GM23338 (cell line): Measurements from ENCODE around the gene KRTAP4-11. TPM values are rescaled to one million over a fixed set of nuclear protein-coding genes. Genes with fewer than 3 reads are reported as not detected.

Experiments
- ATAC-seq: fragments of 200-7000 bp; cut with Tn5 transposase; 3 replicates; pipeline ENCODE4 v1.9.1; 2020
- DNase-seq: peaks from one replicate; pipeline ENCODE4 v3.0.0-alpha.2; 2015; ENCODE audit warnings: low spot score
- H2AFZ ChIP-seq: fragments of 200-600 bp; sonication (generic); 2 replicates; pipeline ENCODE4 v1.8.0; 2016; ENCODE audit warnings: antibody characterized with exemption, mild to moderate bottlenecking, moderate library complexity
- H3F3A ChIP-seq: fragments of 200-600 bp; sonication (generic); replicated peaks from 2 replicates; pipeline ENCODE4 v1.8.0; 2017; ENCODE audit warnings: antibody characterized with exemption, mixed run types, low read depth
- H3K27ac ChIP-seq: fragments of 200-600 bp; sonication (generic); 2 replicates; pipeline ENCODE4 v1.6.1; 2016; ENCODE audit warnings: low read depth
- H3K27me3 ChIP-seq: fragments of 200-600 bp; sonication (generic); 2 replicates; pipeline ENCODE4 v1.8.0; 2016; ENCODE audit warnings: mild to moderate bottlenecking, mixed run types, moderate library complexity; ENCODE audit not compliant: insufficient read depth
- H3K36me3 ChIP-seq: fragments of 200-600 bp; sonication (generic); 2 replicates; pipeline ENCODE4 v1.8.0; 2016; ENCODE audit warnings: mild to moderate bottlenecking; ENCODE audit not compliant: insufficient read depth
- H3K4me1 ChIP-seq: fragments of 200-600 bp; sonication (generic); 2 replicates; pipeline ENCODE4 v1.8.0; 2016; ENCODE audit warnings: mild to moderate bottlenecking, moderate library complexity; ENCODE audit not compliant: insufficient read depth
- H3K4me2 ChIP-seq: fragments of 200-600 bp; sonication (generic); 2 replicates; pipeline ENCODE4 v1.7.1; 2017; ENCODE audit warnings: mixed run types
- H3K4me3 ChIP-seq: fragments of 200-600 bp; sonication (generic); 2 replicates; pipeline ENCODE4 v1.6.1; 2016; ENCODE audit warnings: mixed run types
- H3K79me2 ChIP-seq: fragments of 200-600 bp; sonication (generic); replicated peaks from 2 replicates; pipeline ENCODE4 v1.8.0; 2017; ENCODE audit warnings: mild to moderate bottlenecking; ENCODE audit not compliant: insufficient read depth
- H3K9me2 ChIP-seq: fragments of 200-600 bp; sonication (generic); 2 replicates; pipeline ENCODE4 v1.8.0; 2017; ENCODE audit not compliant: insufficient read depth
- H4K20me1 ChIP-seq: fragments of 200-600 bp; sonication (generic); replicated peaks from 2 replicates; pipeline ENCODE4 v1.8.0; 2017; ENCODE audit warnings: mild to moderate bottlenecking; ENCODE audit not compliant: insufficient read depth
- H3K27ac Mint-ChIP-seq: 2 replicates; pipeline ENCODE4 v1.8.0; 2020; ENCODE audit warnings: inconsistent platforms, mild to moderate bottlenecking, moderate library complexity, mixed read lengths
- H3K27me3 Mint-ChIP-seq: 3 replicates; pipeline ENCODE4 v1.8.0; 2022; ENCODE audit warnings: low read depth, mild to moderate bottlenecking, moderate library complexity, mixed read lengths, inconsistent platforms; ENCODE audit not compliant: insufficient read depth, poor library complexity
- H3K36me3 Mint-ChIP-seq: 3 replicates; pipeline ENCODE4 v1.8.0; 2021; ENCODE audit warnings: low read depth, mild to moderate bottlenecking, inconsistent platforms, moderate library complexity, mixed read lengths
- H3K4me1 Mint-ChIP-seq: 3 replicates; pipeline ENCODE4 v1.8.0; 2020; ENCODE audit warnings: mild to moderate bottlenecking, inconsistent platforms, mixed read lengths
- H3K4me3 Mint-ChIP-seq: 3 replicates; pipeline ENCODE4 v1.8.0; 2021; ENCODE audit warnings: moderate library complexity, mild to moderate bottlenecking, inconsistent platforms, mixed read lengths
- H3K9me3 Mint-ChIP-seq: 3 replicates; pipeline ENCODE4 v1.8.0; 2020; ENCODE audit warnings: moderate library complexity, mild to moderate bottlenecking, inconsistent platforms, mixed read lengths
- CREB1 ChIP-seq: fragments of 250-450 bp; sonication (Bioruptor Pico); IDR thresholded peaks from 2 replicates; pipeline ENCODE4 v1.5.0; 2020; ENCODE audit warnings: low read depth, mild to moderate bottlenecking, moderate library complexity
- CTCF ChIP-seq, 2 experiments: fragments of 200-600 bp in 1 of 2; sonication (generic) in 1 of 2; conservative IDR thresholded peaks; 2 replicates each; pipeline versions ENCODE4 v1.5.1 to v1.6.1; 2016 to 2017; ENCODE audit warnings: antibody characterized with exemption in 2 of 2, low read depth in 2 of 2, mild to moderate bottlenecking in 2 of 2, moderate library complexity in 1 of 2
- ETS1 ChIP-seq: IDR thresholded peaks from 2 replicates; pipeline ENCODE4 v1.6.1; 2016; ENCODE audit warnings: antibody characterized with exemption
- EZH2 ChIP-seq: fragments of 200-600 bp; sonication (generic); IDR thresholded peaks from one replicate; pipeline ENCODE4 v1.8.0; 2017; ENCODE audit warnings: antibody characterized with exemption, mild to moderate bottlenecking, low read depth; ENCODE audit not compliant: unreplicated experiment
- EZH2phosphoT487 ChIP-seq: fragments of 200-600 bp; sonication (generic); IDR thresholded peaks from one replicate; pipeline ENCODE4 v1.8.1; 2018; ENCODE audit warnings: antibody characterized with exemption; ENCODE audit not compliant: unreplicated experiment
- JUNB ChIP-seq: IDR thresholded peaks from one replicate; pipeline ENCODE4 v1.6.1; 2016; ENCODE audit warnings: antibody characterized with exemption; ENCODE audit not compliant: unreplicated experiment
- NANOG ChIP-seq: IDR thresholded peaks from 2 replicates; pipeline ENCODE4 v1.6.1; 2016; ENCODE audit warnings: antibody characterized with exemption, borderline replicate concordance
- POLR2AphosphoS5 ChIP-seq: IDR thresholded peaks from 2 replicates; pipeline ENCODE4 v1.6.1; 2016; ENCODE audit warnings: antibody characterized with exemption, low read depth
- REST ChIP-seq: IDR thresholded peaks from one replicate; pipeline ENCODE4 v1.6.1; 2018; ENCODE audit warnings: antibody characterized with exemption; ENCODE audit not compliant: unreplicated experiment
- STAT1 ChIP-seq: IDR thresholded peaks from one replicate; pipeline ENCODE4 v1.6.1; 2016; ENCODE audit warnings: antibody characterized with exemption; ENCODE audit not compliant: unreplicated experiment
- ZNF114 ChIP-seq: fragments of 250-450 bp; sonication (Bioruptor Pico); IDR thresholded peaks from 2 replicates; pipeline ENCODE4 v1.5.0; 2020; ENCODE audit warnings: mild to moderate bottlenecking, moderate library complexity
- ZNF331 ChIP-seq: fragments of 250-450 bp; sonication (Bioruptor Pico); IDR thresholded peaks from 2 replicates; pipeline ENCODE4 v1.5.0; 2020; ENCODE audit warnings: low read depth, mild to moderate bottlenecking, moderate library complexity
- ZNF462 ChIP-seq: fragments of 250-450 bp; sonication (Bioruptor Pico); IDR thresholded peaks from 2 replicates; pipeline ENCODE4 v1.5.0; 2020; ENCODE audit warnings: mild to moderate bottlenecking, moderate library complexity
- polyA plus RNA-seq: library from polyadenylated mRNA; unstranded; fragments of >200 nt; fragmentation: Nextera tagmentation; extraction: Ambion mirVana; gene quantifications from 2 replicates; pipeline ENCODE4 v1.2.1, GENCODE V29; 2016
- total RNA-seq: library from RNA; depleted of rRNA; stranded (reverse); fragments of >200 nt; shearing (Covaris generic); gene quantifications from 2 replicates; pipeline ENCODE4 v1.2.3, GENCODE V29; 2014

KRTAP4-11 gene
- total and polyA plus RNA-seq, 2 experiments from 2014 or later, result not detected

- TF ChIP-seq CREB1 (CRISPR knock-in tag) (no peak), EZH2 (no peak)
Measured at GRCh38 chr17:41153856-41154255, 35.7 kb upstream of the KRTAP4-11 start (continued).

GRCh38 chr17:41151525-41151924 lies 33.4 kb upstream of the KRTAP4-11 start:
- Histone ChIP-seq H2AFZ (no peak overlapping the region), H3K79me2 (no peaks in the 10 kb centered on the region), H3K4me1 (0 out of 2 replicates have a peak, but pooled peaks cover 3% of the 10 kb centered on the region), H3K36me3 (no peaks in the 10 kb centered on the region), H3K27ac (no peak overlapping the region), H3K4me3 (no peak overlapping the region), H3K9me2 (no peaks in the 10 kb centered on the region), H3K4me2 (no peak overlapping the region), H3F3A (no peaks in the 10 kb centered on the region), H3K27me3 (no peaks in the 10 kb centered on the region), H4K20me1 (no peaks in the 10 kb centered on the region)
- no peak for TF ChIP-seq CREB1 (CRISPR knock-in tag)
- TF ChIP-seq ZNF462, result no peak
- no peak for TF ChIP-seq ZNF331 (CRISPR knock-in tag)
- no peak for TF ChIP-seq CTCF (conservative IDR thresholded peaks at IDR 0.05; ENCODE audit: low read depth in 2 of 2)
- no peak for TF ChIP-seq NANOG
- no peak for TF ChIP-seq EZH2phosphoT487
- TF ChIP-seq ETS1, result no peak
- no peak for TF ChIP-seq REST
- TF ChIP-seq ZNF114 (CRISPR knock-in tag), result no peak
- TF ChIP-seq EZH2, result no peak
- no peak for TF ChIP-seq STAT1
- no peak for TF ChIP-seq JUNB
- no peak for TF ChIP-seq POLR2AphosphoS5
- ATAC-seq (no peak), DNase-seq (no peak)
- Mint-ChIP-seq H3K4me3 (no peak overlapping the region), H3K27ac (no peak overlapping the region), H3K4me1 (peaks cover 3% of the 10 kb centered on the region; the same call in 2 of the 3 replicates), H3K9me3 (no peaks in the 10 kb centered on the region), H3K27me3 (peaks cover 5% of the 10 kb centered on the region), H3K36me3 (no peaks in the 10 kb centered on the region)
